H1 (cell line): Measurements from ENCODE around the gene FTL. TPM values are rescaled to one million over a fixed set of nuclear protein-coding genes. Genes with fewer than 3 reads are reported as not detected.

ENCODE experiments used
- HDAC6 ChIP-seq: IDR thresholded peaks from one replicate; pipeline ENCODE4 v1.7.1; 2012; ENCODE audit warnings: low read depth, mild to moderate bottlenecking, inconsistent platforms, low read length, moderate library complexity
- polyA plus RNA-seq, 7 experiments: library from polyadenylated mRNA; depleted of rRNA in 3 of 7; stranded (reverse) in 5 of 7; unstranded in 2 of 7; fragments of >200 nt in 5 of 7; fragments of 200-250 nt in 2 of 7; gene quantifications; 1 replicate in 5 of 7; 2 replicates in 1 of 7; 4 replicates in 1 of 7; pipeline versions ENCODE4 v1.2.1 to v1.2.3, GENCODE V29; 2011 to 2013; ENCODE audit warnings: missing spikeins in 2 of 7, mixed read lengths in 2 of 7
- total RNA-seq: library from RNA; stranded (reverse); fragmentation: NEBNext Ultra II Directional; extraction: Animal tissue kit (Norgen Biotek cat#: 25700); gene quantifications from 2 replicates; pipeline ENCODE4 v1.2.1, GENCODE V29; 2021

The FTL gene
- total and polyA plus RNA-seq, 2 of the 8 experiments (the other 6 are each of a cell fraction or from before 2014, with no cell fraction given): 1,751 to 2,427 TPM

- TF ChIP-seq HDAC6: no peak
Measured at GRCh38 chr19:48918071-48918470, 47.0 kb upstream of the FTL start (continued).
